Measurements from ENCODE around the gene ITGA8. TPM values are rescaled to one million over a fixed set of nuclear protein-coding genes. Genes with fewer than 3 reads are reported as not detected.

Gene ITGA8
- total and polyA plus RNA-seq, 7 donors = 0.46 to 5.7 (median 0.81) TPM

GRCh38 chr10:15742836-15743235 is 23.1 kb upstream of the ITGA8 start:
- DNase-seq = no peak
- peaks cover 0 to 10% (median 3%) of the 10 kb centered on the region in 4 donors for H3K4me1 ChIP-seq
- no peaks in the 10 kb centered on the region for H3K36me3 ChIP-seq
- no peaks in the 10 kb centered on the region for H3K9me3 ChIP-seq
- no peak overlapping the region for H3K4me3 ChIP-seq
- intact Hi-C loops (cut with DNase I) = no loop called here
- H3K27me3 ChIP-seq = no peaks in the 10 kb centered on the region
- WGBS, 2 donors = 90 to 92% methylated on average over 3 of the region's 3 CpGs
- H3K27ac ChIP-seq = no peak overlapping the region
- TF ChIP-seq POLR2A (IDR thresholded peaks at IDR 0.05) = no peak
- no peak for TF ChIP-seq EP300 (IDR thresholded peaks at IDR 0.05)
- TF ChIP-seq CTCF (IDR thresholded peaks at IDR 0.05) = no peak
- no peak for TF ChIP-seq POLR2AphosphoS5 (IDR thresholded peaks at IDR 0.05)

GRCh38 chr10:15742102-15742501 is 22.4 kb upstream of the ITGA8 start:
- 65 to 67% methylated on average over 5 of the region's 5 CpGs for WGBS, 2 donors
- intact Hi-C loops (cut with DNase I) = no loop called here
- Histone ChIP-seq H3K36me3 (no peaks in the 10 kb centered on the region), H3K9me3 (no peaks in the 10 kb centered on the region), H3K4me1 (peaks cover 0 to 10% (median 3%) of the 10 kb centered on the region in 4 donors), H3K27ac (no peak overlapping the region), H3K4me3 (no peak overlapping the region), H3K27me3 (no peaks in the 10 kb centered on the region)
- TF ChIP-seq EP300 (IDR thresholded peaks at IDR 0.05) (no peak), POLR2A (IDR thresholded peaks at IDR 0.05) (no peak), POLR2AphosphoS5 (IDR thresholded peaks at IDR 0.05) (no peak), CTCF (IDR thresholded peaks at IDR 0.05) (no peak)
- DNase-seq = no peak

GRCh38 chr10:15741581-15741980 is 21.9 kb upstream of the ITGA8 start:
- Histone ChIP-seq H3K4me1 (peaks cover 0 to 10% (median 3%) of the 10 kb centered on the region in 4 donors), H3K27me3 (no peaks in the 10 kb centered on the region), H3K36me3 (no peaks in the 10 kb centered on the region), H3K27ac (no peak overlapping the region), H3K4me3 (no peak overlapping the region), H3K9me3 (no peaks in the 10 kb centered on the region)
- no peak for TF ChIP-seq CTCF (IDR thresholded peaks at IDR 0.05)
- TF ChIP-seq EP300 (IDR thresholded peaks at IDR 0.05) = no peak
- TF ChIP-seq POLR2A (IDR thresholded peaks at IDR 0.05) = no peak
- TF ChIP-seq POLR2AphosphoS5 (IDR thresholded peaks at IDR 0.05) = no peak
- 84 to 94% methylated on average over 5 of the region's 5 CpGs for WGBS, 2 donors
- intact Hi-C loops (cut with DNase I) = no loop called here
- no peak for DNase-seq

- TF ChIP-seq EP300 (IDR thresholded peaks at IDR 0.05) (no peak), POLR2A (IDR thresholded peaks at IDR 0.05) (no peak), CTCF (IDR thresholded peaks at IDR 0.05) (no peak), POLR2AphosphoS5 (IDR thresholded peaks at IDR 0.05) (no peak)
- DNase-seq = no peak
- no peak overlapping the region for H3K27ac ChIP-seq
- no peaks in the 10 kb centered on the region for H3K9me3 ChIP-seq
- WGBS, 2 donors = 84 to 93% methylated on average over 6 of the region's 6 CpGs
- peaks cover 0 to under 1% (median 0%) of the 10 kb centered on the region in 4 donors for H3K4me1 ChIP-seq
- no peaks in the 10 kb centered on the region for H3K36me3 ChIP-seq
- H3K27me3 ChIP-seq = no peaks in the 10 kb centered on the region
- no peak overlapping the region for H3K4me3 ChIP-seq
- intact Hi-C loops (cut with DNase I) = no loop called here
These were observed 20.5 kb upstream of the ITGA8 start for GRCh38 chr10:15740261-15740660.
